Heart left ventricle (tissue), 13 donors: ENCODE measurements around the gene ELP1.

ENCODE experiments used
- CTCF ChIP-seq, 12 donors: fragments of 200-600 bp; sonication (generic) in 4 of 12; IDR thresholded peaks; one replicate each; pipeline versions ENCODE4 v1.5.0 to v1.8.0; 2018 to 2022; ENCODE audit warnings: antibody characterized with exemption in 12 of 12, mild to moderate bottlenecking in 5 of 12
- POLR2A ChIP-seq, 2 donors: fragments of 450-650 bp; IDR thresholded peaks; one replicate each; pipeline ENCODE4 v1.6.1; 2017; ENCODE audit warnings: antibody characterized with exemption in 2 of 2, mild to moderate bottlenecking in 2 of 2, moderate library complexity in 2 of 2
- donor health status: ischemic (EF 13 %, LVEDD 7.1; RV severe dilation, severe dysfunction).
- donor health status: DM: no; HTN: yes; CAD: no.
- donor health status: DM: no; HTN: no; CAD: no.
- donor health status: ischemic (EF 25% LVEDD 6.9; RV normal size, moderate dysfunction).
- donor health status: ischemic (EF 25% LVEDD 5.7; RV mildly dilated, moderate dysfunction).
- donor health status: ischemic (EF 35%, LVEDD 5.7; RV mildly dilated, moderate dysfunction).
- donor health status: nonischemic (EF 11% LVEDD 7.7; RV severe dilation, severe dysfunction).
- donor health status: DM: yes; HTN: yes; CAD: no.
- donor health status: PGD.
- donor health status: ischemic (EF 29% LVEDD 5.4; RV normal size, mild dysfunction).
- donor health status: nonischemic (EF 23%, LVEDD 6.1; RV moderate dilation, normal function).

GRCh38 chr9:108889649-108890067 is 44.3 kb downstream of the ELP1 start:
- TF ChIP-seq CTCF (IDR thresholded peaks at IDR 0.05): peak in 10 of 12 donors; percentile 12 to 51 (median 32)
- TF ChIP-seq POLR2A (IDR thresholded peaks at IDR 0.05): no peak
